ENCODE data around the gene CTIF. TPM values are rescaled to one million over a fixed set of nuclear protein-coding genes. Genes with fewer than 3 reads are reported as not detected.

Gene CTIF
- polyA plus RNA-seq, 1 donor from 2014 or later = 50.2 TPM

DNA sequence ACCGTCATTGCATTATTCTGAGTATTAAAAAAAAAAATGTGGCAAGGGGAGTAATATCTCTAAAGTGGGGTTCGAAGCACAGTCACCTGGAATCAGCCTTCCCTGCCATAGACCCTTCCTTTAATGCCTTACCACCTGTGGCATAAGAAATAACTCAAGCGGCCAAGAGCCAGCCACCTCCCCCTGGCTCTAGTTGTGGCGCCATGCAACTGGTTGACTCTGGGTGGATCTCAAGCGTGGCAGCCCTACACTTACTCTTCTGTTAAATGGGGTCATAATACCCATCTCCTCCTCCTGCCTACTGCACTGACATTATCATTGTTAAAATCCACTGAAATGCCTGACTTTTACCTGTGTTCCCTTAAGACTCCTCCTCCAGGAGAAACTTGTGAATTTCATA, 236.1 kb downstream of the CTIF start:
- Histone ChIP-seq H3K9ac (ENCODE audit: low read length) (no peak overlapping the region), H2AFZ (ENCODE audit: low read depth, low read length) (no peak overlapping the region), H3K4me3 (ENCODE audit: low read length) (no peak overlapping the region), H3K9me2 (ENCODE audit: insufficient read depth, low read length) (no peaks in the 10 kb centered on the region), H3K27ac (ENCODE audit: low read length) (no peak overlapping the region), H3K9me3 (ENCODE audit: low read length) (no peaks in the 10 kb centered on the region), H3K27me3 (ENCODE audit: insufficient read depth, low read depth, low read length) (no peaks in the 10 kb centered on the region), H3K4me2 (ENCODE audit: low read length) (no peak overlapping the region), H3K36me3 (ENCODE audit: insufficient read depth, low read length) (peaks cover 10% of the 10 kb centered on the region), H4K20me1 (ENCODE audit: insufficient read depth) (no peaks in the 10 kb centered on the region), H3F3A (ENCODE audit: insufficient read depth, low read length, poor library complexity, severe bottlenecking) (no peaks in the 10 kb centered on the region), H3K79me2 (replicated peaks; ENCODE audit: insufficient read depth, low read length) (no peaks in the 10 kb centered on the region)
- TF ChIP-seq TAF1 (IDR thresholded peaks at IDR 0.05; ENCODE audit: low read depth) (no peak), EZH2 (IDR thresholded peaks at IDR 0.05; ENCODE audit: borderline replicate concordance, insufficient read depth, low read length, poor library complexity, severe bottlenecking) (no peak), MXI1 (conservative IDR thresholded peaks at IDR 0.05; ENCODE audit: poor library complexity, severe bottlenecking) (no peak), SMC3 (conservative IDR thresholded peaks at IDR 0.05; ENCODE audit: poor library complexity) (no peak), RAD21 (conservative IDR thresholded peaks at IDR 0.05) (no peak), EP300 (conservative IDR thresholded peaks at IDR 0.05; ENCODE audit: poor library complexity, severe bottlenecking) (no peak), POLR2AphosphoS5 (IDR thresholded peaks at IDR 0.05) (no peak)
- TF ChIP-seq, protein P1, sequence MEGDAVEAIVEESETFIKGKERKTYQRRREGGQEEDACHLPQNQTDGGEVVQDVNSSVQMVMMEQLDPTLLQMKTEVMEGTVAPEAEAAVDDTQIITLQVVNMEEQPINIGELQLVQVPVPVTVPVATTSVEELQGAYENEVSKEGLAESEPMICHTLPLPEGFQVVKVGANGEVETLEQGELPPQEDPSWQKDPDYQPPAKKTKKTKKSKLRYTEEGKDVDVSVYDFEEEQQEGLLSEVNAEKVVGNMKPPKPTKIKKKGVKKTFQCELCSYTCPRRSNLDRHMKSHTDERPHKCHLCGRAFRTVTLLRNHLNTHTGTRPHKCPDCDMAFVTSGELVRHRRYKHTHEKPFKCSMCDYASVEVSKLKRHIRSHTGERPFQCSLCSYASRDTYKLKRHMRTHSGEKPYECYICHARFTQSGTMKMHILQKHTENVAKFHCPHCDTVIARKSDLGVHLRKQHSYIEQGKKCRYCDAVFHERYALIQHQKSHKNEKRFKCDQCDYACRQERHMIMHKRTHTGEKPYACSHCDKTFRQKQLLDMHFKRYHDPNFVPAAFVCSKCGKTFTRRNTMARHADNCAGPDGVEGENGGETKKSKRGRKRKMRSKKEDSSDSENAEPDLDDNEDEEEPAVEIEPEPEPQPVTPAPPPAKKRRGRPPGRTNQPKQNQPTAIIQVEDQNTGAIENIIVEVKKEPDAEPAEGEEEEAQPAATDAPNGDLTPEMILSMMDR (IDR thresholded peaks at IDR 0.05; ENCODE audit: poor library complexity, severe bottlenecking) = no peak
- TF ChIP-seq, protein P2, sequence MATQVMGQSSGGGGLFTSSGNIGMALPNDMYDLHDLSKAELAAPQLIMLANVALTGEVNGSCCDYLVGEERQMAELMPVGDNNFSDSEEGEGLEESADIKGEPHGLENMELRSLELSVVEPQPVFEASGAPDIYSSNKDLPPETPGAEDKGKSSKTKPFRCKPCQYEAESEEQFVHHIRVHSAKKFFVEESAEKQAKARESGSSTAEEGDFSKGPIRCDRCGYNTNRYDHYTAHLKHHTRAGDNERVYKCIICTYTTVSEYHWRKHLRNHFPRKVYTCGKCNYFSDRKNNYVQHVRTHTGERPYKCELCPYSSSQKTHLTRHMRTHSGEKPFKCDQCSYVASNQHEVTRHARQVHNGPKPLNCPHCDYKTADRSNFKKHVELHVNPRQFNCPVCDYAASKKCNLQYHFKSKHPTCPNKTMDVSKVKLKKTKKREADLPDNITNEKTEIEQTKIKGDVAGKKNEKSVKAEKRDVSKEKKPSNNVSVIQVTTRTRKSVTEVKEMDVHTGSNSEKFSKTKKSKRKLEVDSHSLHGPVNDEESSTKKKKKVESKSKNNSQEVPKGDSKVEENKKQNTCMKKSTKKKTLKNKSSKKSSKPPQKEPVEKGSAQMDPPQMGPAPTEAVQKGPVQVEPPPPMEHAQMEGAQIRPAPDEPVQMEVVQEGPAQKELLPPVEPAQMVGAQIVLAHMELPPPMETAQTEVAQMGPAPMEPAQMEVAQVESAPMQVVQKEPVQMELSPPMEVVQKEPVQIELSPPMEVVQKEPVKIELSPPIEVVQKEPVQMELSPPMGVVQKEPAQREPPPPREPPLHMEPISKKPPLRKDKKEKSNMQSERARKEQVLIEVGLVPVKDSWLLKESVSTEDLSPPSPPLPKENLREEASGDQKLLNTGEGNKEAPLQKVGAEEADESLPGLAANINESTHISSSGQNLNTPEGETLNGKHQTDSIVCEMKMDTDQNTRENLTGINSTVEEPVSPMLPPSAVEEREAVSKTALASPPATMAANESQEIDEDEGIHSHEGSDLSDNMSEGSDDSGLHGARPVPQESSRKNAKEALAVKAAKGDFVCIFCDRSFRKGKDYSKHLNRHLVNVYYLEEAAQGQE (IDR thresholded peaks at IDR 0.05; ENCODE audit: borderline replicate concordance) = no peak

DNA sequence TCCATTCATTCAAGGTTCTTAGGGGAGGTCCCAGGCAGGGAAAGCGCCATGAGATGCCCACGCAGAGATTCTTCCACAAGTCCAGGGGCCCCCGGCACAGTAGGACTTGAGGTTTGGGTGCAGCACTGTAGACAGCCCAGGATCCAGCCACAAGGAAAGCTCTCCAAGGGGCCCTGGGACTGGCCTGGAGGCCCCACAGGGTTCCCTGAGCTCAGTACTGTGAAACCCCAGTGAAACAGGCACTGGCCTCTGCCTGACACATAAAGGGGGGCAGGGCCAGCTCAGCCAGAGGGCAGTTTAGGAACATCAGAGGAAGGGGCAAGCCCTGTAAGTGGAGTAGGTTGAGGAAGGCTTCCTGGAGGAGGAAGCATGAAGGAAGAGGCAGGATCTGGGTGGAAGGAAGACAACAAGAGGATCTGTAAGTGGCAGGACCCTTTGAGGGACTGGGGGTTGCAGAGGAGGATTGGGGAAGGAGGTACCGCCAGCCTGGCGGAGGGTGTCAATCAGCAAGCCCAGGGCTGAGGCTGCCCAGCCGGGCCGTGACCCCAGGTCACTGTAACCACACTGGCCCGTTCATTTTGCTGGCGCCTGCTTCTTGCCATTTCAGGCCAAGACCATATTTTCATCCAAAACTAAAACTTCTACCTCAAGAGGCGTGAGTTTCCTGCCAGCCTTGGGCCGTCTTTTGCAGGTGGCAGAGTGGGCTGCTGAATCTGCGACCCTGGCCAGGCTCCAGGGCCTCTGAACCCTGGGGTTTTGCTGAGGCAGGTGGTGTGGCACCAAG, 236.7 kb downstream of the CTIF start:
- H3K4me3 ChIP-seq (ENCODE audit: low read length) = no peak overlapping the region
- TF ChIP-seq, protein P2 (IDR thresholded peaks at IDR 0.05; ENCODE audit: borderline replicate concordance) = no peak
- H3K4me2 ChIP-seq (ENCODE audit: low read length) = no peak overlapping the region
- no peaks in the 10 kb centered on the region for H3F3A ChIP-seq (ENCODE audit: insufficient read depth, low read length, poor library complexity, severe bottlenecking)
- peaks cover 10% of the 10 kb centered on the region for H3K36me3 ChIP-seq (ENCODE audit: insufficient read depth, low read length)
- H3K9me2 ChIP-seq (ENCODE audit: insufficient read depth, low read length) = no peaks in the 10 kb centered on the region
- H3K9ac ChIP-seq (ENCODE audit: low read length) = no peak overlapping the region
- H2AFZ ChIP-seq (ENCODE audit: low read depth, low read length) = no peak overlapping the region
- no peaks in the 10 kb centered on the region for H4K20me1 ChIP-seq (ENCODE audit: insufficient read depth)
- no peaks in the 10 kb centered on the region for H3K27me3 ChIP-seq (ENCODE audit: insufficient read depth, low read depth, low read length)
- no peak overlapping the region for H3K27ac ChIP-seq (ENCODE audit: low read length)
- H3K9me3 ChIP-seq (ENCODE audit: low read length) = no peaks in the 10 kb centered on the region
- no peaks in the 10 kb centered on the region for H3K79me2 ChIP-seq (replicated peaks; ENCODE audit: insufficient read depth, low read length)

All from neural cell (in vitro differentiated cells).